Measurements from ENCODE around the gene ESYT3. TPM values are rescaled to one million over a fixed set of nuclear protein-coding genes. Genes with fewer than 3 reads are reported as not detected.

Gene ESYT3
- total RNA-seq, 1 experiment from 2014 or later, result 7.6 TPM

DNA sequence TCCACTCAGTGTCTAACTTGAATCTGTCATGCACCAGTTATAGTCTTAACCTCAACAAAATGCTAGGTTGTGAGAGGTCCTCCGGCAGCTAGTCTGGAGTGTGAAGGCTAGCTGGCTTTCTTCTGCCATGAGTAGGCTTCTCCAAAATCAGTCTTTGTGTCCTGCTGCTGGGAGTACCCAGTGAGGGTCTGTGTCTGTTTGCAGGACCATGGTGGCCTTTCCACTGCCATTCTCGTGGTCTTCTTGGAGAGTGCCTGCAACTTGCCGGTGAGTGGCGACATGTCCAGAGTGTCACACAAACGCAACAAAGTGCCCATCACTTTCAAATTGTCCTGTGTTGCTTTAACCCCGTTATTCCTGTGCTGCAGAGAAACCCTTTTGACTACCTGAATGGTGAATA, 34.0 kb downstream of the ESYT3 start:
- Histone ChIP-seq H3K27me3 (replicated peaks; ENCODE audit: control insufficient read depth, insufficient read depth, low read length) (no peaks in the 10 kb centered on the region), H3K4me3 (ENCODE audit: low read depth, low read length) (no peak overlapping the region), H3K36me3 (ENCODE audit: control insufficient read depth, insufficient read depth, low read length) (no peaks in the 10 kb centered on the region), H3K9me3 (no peaks in the 10 kb centered on the region), H3K4me1 (no peaks in the 10 kb centered on the region)
- CTCF ChIA-PET, result no interaction called here
- Mint-ChIP-seq H3K4me1 (ENCODE audit: low read depth, unreplicated experiment) (no peaks in the 10 kb centered on the region), H3K27ac (ENCODE audit: unreplicated experiment) (no peak overlapping the region), H3K4me3 (ENCODE audit: unreplicated experiment) (no peak overlapping the region), H3K27me3 (ENCODE audit: insufficient read depth, unreplicated experiment) (no peaks in the 10 kb centered on the region), H3K36me3 (ENCODE audit: insufficient read depth, unreplicated experiment) (no peaks in the 10 kb centered on the region), H3K9me3 (ENCODE audit: unreplicated experiment) (no peaks in the 10 kb centered on the region)
- no TSS peak for BruUV-seq (replicated peaks)
- POLR2A ChIA-PET, result no interaction called here
- intact Hi-C loops (cut with micrococcal nuclease; ENCODE audit: unreplicated experiment), result no loop called here
- DNase-seq, result no peak
- TF ChIP-seq, protein P1, sequence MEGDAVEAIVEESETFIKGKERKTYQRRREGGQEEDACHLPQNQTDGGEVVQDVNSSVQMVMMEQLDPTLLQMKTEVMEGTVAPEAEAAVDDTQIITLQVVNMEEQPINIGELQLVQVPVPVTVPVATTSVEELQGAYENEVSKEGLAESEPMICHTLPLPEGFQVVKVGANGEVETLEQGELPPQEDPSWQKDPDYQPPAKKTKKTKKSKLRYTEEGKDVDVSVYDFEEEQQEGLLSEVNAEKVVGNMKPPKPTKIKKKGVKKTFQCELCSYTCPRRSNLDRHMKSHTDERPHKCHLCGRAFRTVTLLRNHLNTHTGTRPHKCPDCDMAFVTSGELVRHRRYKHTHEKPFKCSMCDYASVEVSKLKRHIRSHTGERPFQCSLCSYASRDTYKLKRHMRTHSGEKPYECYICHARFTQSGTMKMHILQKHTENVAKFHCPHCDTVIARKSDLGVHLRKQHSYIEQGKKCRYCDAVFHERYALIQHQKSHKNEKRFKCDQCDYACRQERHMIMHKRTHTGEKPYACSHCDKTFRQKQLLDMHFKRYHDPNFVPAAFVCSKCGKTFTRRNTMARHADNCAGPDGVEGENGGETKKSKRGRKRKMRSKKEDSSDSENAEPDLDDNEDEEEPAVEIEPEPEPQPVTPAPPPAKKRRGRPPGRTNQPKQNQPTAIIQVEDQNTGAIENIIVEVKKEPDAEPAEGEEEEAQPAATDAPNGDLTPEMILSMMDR (IDR thresholded peaks at IDR 0.05; ENCODE audit: insufficient read depth in 1 of 2, low read depth in 1 of 2, low read length in 1 of 2, severe bottlenecking in 1 of 2, unreplicated experiment in 1 of 2), result no peak

DNA sequence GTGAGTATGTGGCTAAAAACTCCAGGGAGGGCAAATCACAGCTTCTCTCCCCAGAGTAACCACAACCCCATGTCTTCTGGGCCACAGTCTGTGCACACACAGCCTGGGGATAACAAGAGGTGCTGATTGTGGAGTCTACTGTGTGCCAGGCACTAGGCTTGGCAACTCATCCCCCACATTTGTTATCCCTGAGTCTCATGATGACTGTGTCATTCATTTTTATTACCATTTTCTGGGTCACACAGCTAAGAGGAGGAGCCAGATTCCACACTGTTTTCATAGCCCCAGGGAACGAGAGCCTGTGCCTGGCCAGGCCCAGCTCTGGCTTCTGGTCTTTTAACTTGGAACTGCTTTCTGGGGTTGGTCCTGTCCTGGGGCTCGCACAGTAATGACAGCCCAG, 34.5 kb downstream of the ESYT3 start:
- Mint-ChIP-seq H3K36me3 (ENCODE audit: insufficient read depth, unreplicated experiment) (no peaks in the 10 kb centered on the region), H3K9me3 (ENCODE audit: unreplicated experiment) (no peaks in the 10 kb centered on the region), H3K27ac (ENCODE audit: unreplicated experiment) (no peak overlapping the region), H3K4me1 (ENCODE audit: low read depth, unreplicated experiment) (no peaks in the 10 kb centered on the region), H3K27me3 (ENCODE audit: insufficient read depth, unreplicated experiment) (no peaks in the 10 kb centered on the region), H3K4me3 (ENCODE audit: unreplicated experiment) (no peak overlapping the region)
- no TSS peak for BruUV-seq (replicated peaks)
- Histone ChIP-seq H3K27me3 (replicated peaks; ENCODE audit: control insufficient read depth, insufficient read depth, low read length) (no peaks in the 10 kb centered on the region), H3K4me1 (no peaks in the 10 kb centered on the region), H3K4me3 (ENCODE audit: low read depth, low read length) (no peak overlapping the region), H3K36me3 (ENCODE audit: control insufficient read depth, insufficient read depth, low read length) (no peaks in the 10 kb centered on the region), H3K9me3 (no peaks in the 10 kb centered on the region)
- ChIA-PET POLR2A (no interaction called here), CTCF (no interaction called here)
- intact Hi-C loops (cut with micrococcal nuclease; ENCODE audit: unreplicated experiment), result no loop called here
- TF ChIP-seq, protein P1 (IDR thresholded peaks at IDR 0.05; ENCODE audit: insufficient read depth in 1 of 2, low read depth in 1 of 2, low read length in 1 of 2, severe bottlenecking in 1 of 2, unreplicated experiment in 1 of 2), result no peak
- no peak for DNase-seq

DNA sequence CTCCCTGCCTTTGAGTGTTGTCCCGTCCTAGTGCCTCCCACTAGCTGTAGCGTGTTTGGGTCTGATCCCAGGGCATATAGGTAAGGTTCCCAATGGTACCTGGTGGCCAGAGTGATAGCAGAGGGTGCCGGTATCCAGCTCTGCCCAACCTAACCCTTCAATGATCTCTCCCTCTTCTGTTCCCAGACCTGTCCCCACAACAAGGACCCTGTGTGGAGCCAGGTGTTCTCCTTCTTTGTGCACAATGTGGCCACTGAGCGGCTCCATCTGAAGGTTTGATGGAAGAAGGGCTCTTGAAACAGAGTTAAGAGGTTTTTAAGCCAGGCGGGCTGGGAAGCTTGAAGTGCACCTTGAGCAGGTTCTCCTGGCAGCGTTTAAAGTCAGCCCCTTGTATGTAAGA, 35.5 kb downstream of the ESYT3 start:
- no peaks in the 10 kb centered on the region for H3K36me3 ChIP-seq (ENCODE audit: control insufficient read depth, insufficient read depth, low read length)
- H3K9me3 ChIP-seq, result no peaks in the 10 kb centered on the region
- Mint-ChIP-seq H3K4me1 (ENCODE audit: low read depth, unreplicated experiment) (no peaks in the 10 kb centered on the region), H3K4me3 (ENCODE audit: unreplicated experiment) (no peak overlapping the region), H3K27me3 (ENCODE audit: insufficient read depth, unreplicated experiment) (no peaks in the 10 kb centered on the region), H3K9me3 (ENCODE audit: unreplicated experiment) (no peaks in the 10 kb centered on the region), H3K36me3 (ENCODE audit: insufficient read depth, unreplicated experiment) (no peaks in the 10 kb centered on the region), H3K27ac (ENCODE audit: unreplicated experiment) (no peak overlapping the region)
- no peaks in the 10 kb centered on the region for H3K4me1 ChIP-seq
- ChIA-PET POLR2A (no interaction called here), CTCF (interaction anchor here (0.6 kb wide), 1 partner anchor 60 kb away, joined by 3 read pairs; no protein-coding TSS in a partner anchor)
- H3K27me3 ChIP-seq (replicated peaks; ENCODE audit: control insufficient read depth, insufficient read depth, low read length), result no peaks in the 10 kb centered on the region
- intact Hi-C loops (cut with micrococcal nuclease; ENCODE audit: unreplicated experiment), result no loop called here
- H3K4me3 ChIP-seq (ENCODE audit: low read depth, low read length), result no peak overlapping the region
- DNase-seq, result no peak
- TF ChIP-seq, protein P1 (IDR thresholded peaks at IDR 0.05; ENCODE audit: insufficient read depth in 1 of 2, low read depth in 1 of 2, low read length in 1 of 2, severe bottlenecking in 1 of 2, unreplicated experiment in 1 of 2), result no peak
- no TSS peak for BruUV-seq (replicated peaks)
